Caco-2 (cell line): ENCODE data around the gene SPARC. TPM values are rescaled to one million over a fixed set of nuclear protein-coding genes. Genes with fewer than 3 reads are reported as not detected.

Experiments
- BruUV-seq: library from RNA; stranded (reverse); fragments of 400-500 nt; replicated peaks from 2 replicates; lab custom pipeline; 2021; lab: Mats Ljungman, UMichigan
- CTCF ChIA-PET: fragments of 300-600 bp; sonication (Branson Sonifier 250); formaldehyde crosslinking; loops from one replicate; lab custom pipeline; 2022; ENCODE audit warnings: antibody characterized with exemption; lab: Charles Lee
- POLR2A ChIA-PET: fragments of 300-600 bp; sonication (Branson Sonifier 250); formaldehyde crosslinking; loops from one replicate; lab custom pipeline; 2022; ENCODE audit warnings: antibody characterized with exemption; lab: Charles Lee
- DNase-seq, 2 experiments: peaks; one replicate each; pipeline versions ENCODE4 v3.0.0 to v3.0.0-alpha.2; 2020 to 2022
- H3K27me3 ChIP-seq: replicated peaks from 2 replicates; pipeline ENCODE4 v1.6.0; 2011; ENCODE audit warnings: low read length; ENCODE audit not compliant: control insufficient read depth, insufficient read depth
- H3K36me3 ChIP-seq: 2 replicates; pipeline ENCODE4 v1.5.1; 2011; ENCODE audit warnings: low read length; ENCODE audit not compliant: control insufficient read depth, insufficient read depth
- H3K4me1 ChIP-seq: fragments of 250-450 bp; sonication (Bioruptor Pico); 2 replicates; pipeline ENCODE4 v1.5.1; 2020; ENCODE audit warnings: mild to moderate bottlenecking
- H3K4me3 ChIP-seq: 2 replicates; pipeline ENCODE4 v1.5.1; 2011; ENCODE audit warnings: low read depth, mild to moderate bottlenecking, control low read depth, low read length
- H3K9me3 ChIP-seq: fragments of 250-450 bp; sonication (Bioruptor Pico); 2 replicates; pipeline ENCODE4 v1.5.1; 2020; ENCODE audit warnings: mild to moderate bottlenecking, moderate library complexity
- H3K27ac Mint-ChIP-seq: one replicate; pipeline ENCODE4 v1.8.0; 2022; ENCODE audit warnings: mixed read lengths; ENCODE audit not compliant: unreplicated experiment
- H3K27me3 Mint-ChIP-seq: one replicate; pipeline ENCODE4 v1.8.0; 2022; ENCODE audit warnings: mixed read lengths; ENCODE audit not compliant: insufficient read depth, unreplicated experiment
- H3K36me3 Mint-ChIP-seq: one replicate; pipeline ENCODE4 v1.8.0; 2022; ENCODE audit warnings: mild to moderate bottlenecking, mixed read lengths; ENCODE audit not compliant: insufficient read depth, unreplicated experiment
- H3K4me1 Mint-ChIP-seq: one replicate; pipeline ENCODE4 v1.8.0; 2022; ENCODE audit warnings: low read depth, mixed read lengths; ENCODE audit not compliant: unreplicated experiment
- H3K4me3 Mint-ChIP-seq: one replicate; pipeline ENCODE4 v1.8.0; 2022; ENCODE audit warnings: mild to moderate bottlenecking, moderate library complexity, mixed read lengths; ENCODE audit not compliant: unreplicated experiment
- H3K9me3 Mint-ChIP-seq: one replicate; pipeline ENCODE4 v1.8.0; 2022; ENCODE audit warnings: mixed read lengths; ENCODE audit not compliant: unreplicated experiment
- CTCF ChIP-seq, 2 experiments: fragments of 200-600 bp in 1 of 2; IDR thresholded peaks; 1 replicate in 1 of 2; 2 replicates in 1 of 2; pipeline versions ENCODE4 v1.5.1 to v1.8.0; 2011 to 2022; ENCODE audit warnings: antibody characterized with exemption in 1 of 2, control low read depth in 1 of 2, inconsistent platforms in 1 of 2, low read depth in 1 of 2, low read length in 1 of 2, mild to moderate bottlenecking in 1 of 2, moderate library complexity in 1 of 2; ENCODE audit not compliant: insufficient read depth in 1 of 2, severe bottlenecking in 1 of 2, unreplicated experiment in 1 of 2
- intact Hi-C: fragments of 100-400 bp; cut with micrococcal nuclease; formaldehyde crosslinking; loops from one replicate; pipeline ENCODE4 v1.10.0; 2022; ENCODE audit not compliant: unreplicated experiment
- total RNA-seq: library from RNA; stranded (reverse); gene quantifications from 2 replicates; pipeline ENCODE4 v1.2.3, GENCODE V29; 2022

Gene SPARC
- total RNA-seq, 1 experiment from 2014 or later = 22.7 TPM

- Histone ChIP-seq H3K4me3 (no peak overlapping the region), H3K4me1 (peaks cover 19% of the 10 kb centered on the region; the same call in 1 of the 2 replicates), H3K9me3 (no peaks in the 10 kb centered on the region), H3K27me3 (no peaks in the 10 kb centered on the region), H3K36me3 (no peaks in the 10 kb centered on the region)
- TF ChIP-seq CTCF (IDR thresholded peaks at IDR 0.05; ENCODE audit: insufficient read depth in 1 of 2, low read depth in 1 of 2, low read length in 1 of 2, severe bottlenecking in 1 of 2, unreplicated experiment in 1 of 2) = no peak
- ChIA-PET CTCF (interaction anchor here (1.5 kb wide), 1 partner anchor 78 kb away, joined by 4 read pairs; no protein-coding TSS in a partner anchor), POLR2A (no interaction called here)
- Mint-ChIP-seq H3K4me1 (peaks cover 13% of the 10 kb centered on the region), H3K27me3 (no peaks in the 10 kb centered on the region), H3K4me3 (no peak overlapping the region), H3K27ac (peak overlapping the region; percentile 1), H3K9me3 (no peaks in the 10 kb centered on the region), H3K36me3 (no peaks in the 10 kb centered on the region)
- intact Hi-C loops = no loop called here
- DNase-seq = no peak
- no TSS peak for BruUV-seq
These were observed 23.0 kb downstream of the SPARC start for GRCh38 chr5:151663617-151664293.

GRCh38 chr5:151662805-151663204 lies 23.9 kb downstream of the SPARC start:
- no peak for DNase-seq
- peaks cover 16% of the 10 kb centered on the region; the same call in 1 of the 2 replicates for H3K4me1 ChIP-seq
- Mint-ChIP-seq H3K9me3 (no peaks in the 10 kb centered on the region), H3K4me3 (no peak overlapping the region), H3K4me1 (peaks cover 13% of the 10 kb centered on the region), H3K36me3 (no peaks in the 10 kb centered on the region), H3K27me3 (no peaks in the 10 kb centered on the region), H3K27ac (no peak overlapping the region)
- POLR2A ChIA-PET = no interaction called here
- TF ChIP-seq CTCF (IDR thresholded peaks at IDR 0.05; ENCODE audit: insufficient read depth in 1 of 2, low read depth in 1 of 2, low read length in 1 of 2, severe bottlenecking in 1 of 2, unreplicated experiment in 1 of 2) = no peak
- CTCF ChIA-PET = no interaction called here
- H3K9me3 ChIP-seq = no peaks in the 10 kb centered on the region
- no peaks in the 10 kb centered on the region for H3K36me3 ChIP-seq
- BruUV-seq = no TSS peak
- intact Hi-C loops = no loop called here
- no peaks in the 10 kb centered on the region for H3K27me3 ChIP-seq
- H3K4me3 ChIP-seq = no peak overlapping the region

- H3K4me1 ChIP-seq = peaks cover 16% of the 10 kb centered on the region; the same call in 1 of the 2 replicates
- peaks cover 13% of the 10 kb centered on the region for H3K4me1 Mint-ChIP-seq
- no TSS peak for BruUV-seq
- no peaks in the 10 kb centered on the region for H3K27me3 ChIP-seq
- no peaks in the 10 kb centered on the region for H3K9me3 Mint-ChIP-seq
- H3K36me3 ChIP-seq = no peaks in the 10 kb centered on the region
- no peaks in the 10 kb centered on the region for H3K9me3 ChIP-seq
- H3K36me3 Mint-ChIP-seq = no peaks in the 10 kb centered on the region
- H3K4me3 Mint-ChIP-seq = no peak overlapping the region
- no peak overlapping the region for H3K4me3 ChIP-seq
- intact Hi-C loops = no loop called here
- no peak for TF ChIP-seq CTCF (IDR thresholded peaks at IDR 0.05; ENCODE audit: insufficient read depth in 1 of 2, low read depth in 1 of 2, low read length in 1 of 2, severe bottlenecking in 1 of 2, unreplicated experiment in 1 of 2)
- H3K27me3 Mint-ChIP-seq = no peaks in the 10 kb centered on the region
- POLR2A ChIA-PET = no interaction called here
- DNase-seq = no peak
- H3K27ac Mint-ChIP-seq = no peak overlapping the region
- CTCF ChIA-PET = interaction anchor here (0.7 to 2.5 kb wide), 2 partner anchors 13 to 77 kb away, joined by 3 to 7 read pairs; no protein-coding TSS in a partner anchor
These were observed 24.6 kb downstream of the SPARC start for GRCh38 chr5:151661968-151662732.
